NB4 (cell line): Measurements from ENCODE around the gene ESRRG.

Experiments
- DNase-seq: peaks from one replicate; pipeline ENCODE4 v3.0.0; 2010; ENCODE audit warnings: low read depth
- H3K4me3 ChIP-seq: one replicate; pipeline ENCODE4 v1.5.1; 2011; ENCODE audit warnings: mild to moderate bottlenecking, low read depth, low read length, moderate library complexity
- CTCF ChIP-seq: IDR thresholded peaks from one replicate; pipeline ENCODE4 v1.5.1; 2012; ENCODE audit warnings: low read depth, low read length
- MAX ChIP-seq: IDR thresholded peaks from 2 replicates; pipeline ENCODE4 v1.6.1; 2011; ENCODE audit warnings: low read depth, low read length
- MYC ChIP-seq: IDR thresholded peaks from 2 replicates; pipeline ENCODE4 v1.6.1; 2011; ENCODE audit warnings: low read depth, low read length
- POLR2A ChIP-seq: IDR thresholded peaks from 2 replicates; pipeline ENCODE4 v1.6.1; 2011; ENCODE audit warnings: mild to moderate bottlenecking; ENCODE audit not compliant: insufficient read length; ENCODE audit errors: extremely low read depth

The ESRRG gene

GRCh38 chr1:216682752-216683151 is 40.5 kb downstream of the ESRRG start:
- DNase-seq: no peak
- no peak for TF ChIP-seq MYC
- TF ChIP-seq POLR2A: no peak
- no peak for TF ChIP-seq CTCF
- TF ChIP-seq MAX: no peak
- H3K4me3 ChIP-seq: no peak overlapping the region

- TF ChIP-seq MYC: no peak
- no peak for DNase-seq
- no peak overlapping the region for H3K4me3 ChIP-seq
These were observed 44.1 kb downstream of the ESRRG start for GRCh38 chr1:216679108-216679507.

GRCh38 chr1:216670118-216670883 is 52.9 kb downstream of the ESRRG start:
- no peak overlapping the region for H3K4me3 ChIP-seq
- TF ChIP-seq MAX: no peak
- no peak for TF ChIP-seq POLR2A
- TF ChIP-seq CTCF: no peak
- no peak for TF ChIP-seq MYC
- DNase-seq: no peak

GRCh38 chr1:216666441-216666840 is 56.8 kb downstream of the ESRRG start:
- TF ChIP-seq CTCF (no peak), POLR2A (no peak), MYC (no peak), MAX (no peak)
- DNase-seq: no peak
- H3K4me3 ChIP-seq: no peak overlapping the region

- no peak overlapping the region for H3K4me3 ChIP-seq
- TF ChIP-seq MAX: no peak
- no peak for TF ChIP-seq CTCF
- no peak for TF ChIP-seq POLR2A
- no peak for TF ChIP-seq MYC
- DNase-seq: no peak
These were observed 57.4 kb downstream of the ESRRG start for GRCh38 chr1:216665856-216666255.

- H3K4me3 ChIP-seq: no peak overlapping the region
- peak; percentile 24 for DNase-seq
- TF ChIP-seq CTCF (no peak), MYC (0 out of 2 replicates have a peak, but pooled peaks have one; percentile 9), POLR2A (no peak), MAX (no peak)
These were observed 57.8 kb downstream of the ESRRG start for GRCh38 chr1:216665406-216665805.
